ENCODE results near the gene SMCO1. TPM values are rescaled to one million over a fixed set of nuclear protein-coding genes. Genes with fewer than 3 reads are reported as not detected.

The SMCO1 gene
- total and polyA plus RNA-seq, 2 of the 4 experiments (the other 2 are of a cell fraction) = not detected

- peaks cover 15 to 24% of the 10 kb centered on the region in 2 experiments for H3K79me1 ChIP-seq (ENCODE audit: low read depth in 1 of 2, low read length in 2 of 2)
- no TSS peak for BruUV-seq (replicated peaks)
- H3K14ac ChIP-seq (replicated peaks; ENCODE audit: low read depth, low read length) = no peak overlapping the region
- ChIA-PET CTCF (no interaction called here), POLR2A (ENCODE audit: unreplicated experiment) (no interaction called here)
- WGBS, 2 experiments (ENCODE audit: extremely low coverage in 2 of 2, insufficient read length in 1 of 2) = no CpG with 5 or more reads among the region's 8 CpGs
- H3K9ac ChIP-seq (ENCODE audit: low read depth, low read length) = no peak overlapping the region
- H3K36me3 ChIP-seq (ENCODE audit: control insufficient read depth, insufficient read depth, low read length) = peaks cover 33% of the 10 kb centered on the region
- no peak overlapping the region for H2BK120ac ChIP-seq (ENCODE audit: low read depth, low read length)
- TF ChIP-seq NFE2L2 (IDR thresholded peaks at IDR 0.05; ENCODE audit: low read depth, low read length) = no peak
- TF ChIP-seq CTCF (conservative IDR thresholded peaks at IDR 0.05; ENCODE audit: low read depth, low read length) = peak; percentile 19; the same call in 1 of the 2 replicates
- no peak for TF ChIP-seq SMC3 (IDR thresholded peaks at IDR 0.05; ENCODE audit: low read depth, low read length)
- H4K20me1 ChIP-seq (ENCODE audit: insufficient read depth, low read length) = peaks cover 11% of the 10 kb centered on the region
- dilution Hi-C loops (cut with HindIII; ENCODE audit: low sequenced_read_pairs, unreplicated experiment) = no loop called here
- no peak overlapping the region for H3K27ac ChIP-seq (ENCODE audit: insufficient read depth, low read length)
- H3K23ac ChIP-seq (ENCODE audit: low read depth, low read length) = no peak overlapping the region
- H3K4me3 ChIP-seq (ENCODE audit: insufficient read depth, low read depth, low read length) = no peak overlapping the region
- H4K5ac ChIP-seq (ENCODE audit: low read depth, low read length) = no peak overlapping the region
- H3K18ac ChIP-seq (ENCODE audit: low read depth, low read length) = no peak overlapping the region
- H2AFZ ChIP-seq (replicated peaks; ENCODE audit: low read length, poor library complexity) = no peak overlapping the region
- H4K91ac ChIP-seq (ENCODE audit: insufficient read depth, low read depth, low read length) = no peak overlapping the region
- H2BK20ac ChIP-seq (ENCODE audit: low read depth, low read length) = no peak overlapping the region
- DNase-seq (no peak), ATAC-seq (ENCODE audit: low read depth) (no peak)
- H2BK5ac ChIP-seq (ENCODE audit: low read depth, low read length, poor library complexity, severe bottlenecking) = no peak overlapping the region
- H3K27me3 ChIP-seq (ENCODE audit: control insufficient read depth, insufficient read depth, low read length) = no peaks in the 10 kb centered on the region
- no peaks in the 10 kb centered on the region for H3K4me1 ChIP-seq (ENCODE audit: control insufficient read depth, insufficient read depth, low read length)
- no peaks in the 10 kb centered on the region for H3K9me3 ChIP-seq (ENCODE audit: control insufficient read depth, insufficient read depth, low read length)
- no peak overlapping the region for H3K56ac ChIP-seq (ENCODE audit: extremely low read depth, insufficient read depth, low read length)
- no peak overlapping the region for H3K4me2 ChIP-seq (ENCODE audit: low read depth, low read length)
- H2BK15ac ChIP-seq (ENCODE audit: low read depth, low read length) = no peak overlapping the region
- no peak overlapping the region for H2AK9ac ChIP-seq (replicated peaks; ENCODE audit: low read depth, low read length, poor library complexity)
- in situ Hi-C loops (cut with MboI; ENCODE audit: low sequenced_read_pairs) = no loop called here
- no peak overlapping the region for H2AK5ac ChIP-seq (ENCODE audit: low read depth, low read length)
- H3K4ac ChIP-seq (ENCODE audit: low read depth, low read length) = no peak overlapping the region
- no peak overlapping the region for H4K8ac ChIP-seq (ENCODE audit: low read depth in 2 of 2, low read length in 2 of 2)
- H3K9me1 ChIP-seq (ENCODE audit: insufficient read depth, low read length) = no peaks in the 10 kb centered on the region
- intact Hi-C loops (cut with micrococcal nuclease) = no loop called here
Observed at GRCh38 chr3:196486263-196486662, 28.9 kb downstream of the SMCO1 start.
